Measurements from ENCODE around the gene UCN3.
"Not testable (repeated sequence)": the region's sequence is repeated elsewhere in the genome, so short reads cannot be mapped to it uniquely, and the experiment has no call there.

The UCN3 gene

GRCh38 chr10:5410787-5411186 lies 46.0 kb downstream of the UCN3 start:
- not testable (repeated sequence) for DNase-seq

DNA sequence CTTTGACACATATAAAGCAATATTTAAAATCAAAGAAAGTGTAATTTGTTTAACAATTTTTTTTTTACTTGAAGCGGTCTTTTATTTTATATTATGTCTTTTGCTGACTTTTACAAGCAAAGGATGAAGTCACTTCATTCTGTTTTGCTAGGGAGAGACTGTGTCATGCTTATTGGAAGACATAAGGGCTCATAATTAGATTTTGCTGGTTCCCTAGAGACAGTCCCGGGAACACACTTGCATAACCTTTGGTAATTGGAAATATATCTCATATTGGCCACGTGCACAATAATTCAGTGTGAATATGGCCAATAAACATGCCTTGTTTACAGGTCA lies 47.1 kb downstream of the UCN3 start:
- DNase-seq: no peak

DNA sequence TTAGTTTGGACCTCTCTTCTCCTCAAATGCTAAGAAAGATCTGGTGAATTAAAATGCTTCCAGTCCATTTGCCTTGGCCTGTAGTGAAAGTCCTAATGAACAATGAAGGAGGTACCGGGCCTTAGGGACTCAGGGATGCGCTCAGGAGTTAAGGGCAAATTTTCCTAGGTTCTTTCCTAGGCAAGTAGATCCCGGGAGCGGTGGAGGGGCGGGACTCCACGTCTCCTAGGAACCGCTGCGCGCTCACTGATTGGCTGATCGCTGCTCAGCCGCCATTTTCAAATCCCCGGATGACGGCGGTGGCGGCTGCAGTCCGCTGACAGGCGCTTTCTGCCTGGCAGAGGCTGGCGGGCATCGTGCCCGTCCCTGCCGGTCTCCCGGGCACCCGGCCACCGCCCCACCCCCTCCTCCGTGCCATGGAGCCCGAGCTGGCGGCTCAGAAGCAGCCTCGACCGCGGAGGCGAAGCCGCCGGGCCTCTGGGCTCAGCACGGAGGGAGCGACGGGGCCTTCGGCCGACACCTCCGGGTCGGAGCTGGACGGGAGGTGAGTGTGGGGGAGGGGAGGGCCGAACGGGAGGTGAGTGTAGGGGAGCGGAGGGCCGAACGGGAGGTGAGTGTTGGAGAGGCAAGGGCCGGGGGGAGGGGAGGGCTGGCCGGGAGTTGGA lies 47.6 kb downstream of the UCN3 start, which contains the start of gene NET1:
Gene NET1, plus strand, starts transcription at position 281 of the 665 bp plus-strand sequence. Its CDS starts 136 bp downstream, at position 417.
- peak; percentile 53 for DNase-seq

GRCh38 chr10:5413012-5413938 lies 48.5 kb downstream of the UCN3 start:
- DNase-seq: no peak

GRCh38 chr10:5416981-5417380 lies 52.2 kb downstream of the UCN3 start:
- DNase-seq: no peak

- DNase-seq: no peak
Observed at GRCh38 chr10:5418584-5418983, 53.8 kb downstream of the UCN3 start.

DNA sequence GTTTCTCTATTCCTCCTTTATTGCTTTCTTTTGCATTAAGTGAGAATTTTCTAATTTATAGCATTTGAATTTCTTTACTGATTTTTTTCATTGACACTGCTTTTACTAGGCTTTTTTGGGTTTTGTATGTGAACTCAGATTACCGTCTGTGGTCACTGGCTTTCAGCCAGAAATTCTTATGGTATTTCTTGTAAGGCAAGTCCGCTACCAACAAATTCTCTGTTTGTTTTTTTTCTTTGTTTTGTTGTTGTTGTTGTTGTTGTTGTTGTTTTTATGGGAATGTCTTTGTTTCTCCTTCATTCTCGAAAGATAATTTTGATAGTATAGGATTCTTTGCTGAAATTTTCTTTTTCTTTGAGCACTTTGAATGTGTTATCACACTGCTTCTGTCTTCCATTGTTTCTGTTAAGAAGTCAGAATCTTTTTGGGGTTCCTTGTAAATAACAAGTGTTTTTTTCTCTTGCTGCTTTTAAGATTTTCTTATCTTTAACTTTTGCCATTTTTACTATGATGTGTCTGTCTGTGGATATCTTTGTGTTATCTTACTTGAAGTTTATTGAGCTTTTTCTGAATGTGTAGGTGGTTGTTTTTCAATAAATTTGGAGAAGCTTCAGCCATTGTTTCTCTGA lies 54.8 kb downstream of the UCN3 start:
- no peak for DNase-seq

GRCh38 chr10:5423771-5424170 lies 59.0 kb downstream of the UCN3 start:
- DNase-seq: no peak
